AG20443 (cell line): ENCODE measurements around the gene OR13D1.
"Not testable (repeated sequence)": the region's sequence is repeated elsewhere in the genome, so short reads cannot be mapped to it uniquely, and the experiment has no call there.

Source experiments
- DNase-seq: peaks from one replicate; pipeline ENCODE4 v3.0.0; 2012; ENCODE audit warnings: low spot score, mixed read lengths

Gene OR13D1

DNA sequence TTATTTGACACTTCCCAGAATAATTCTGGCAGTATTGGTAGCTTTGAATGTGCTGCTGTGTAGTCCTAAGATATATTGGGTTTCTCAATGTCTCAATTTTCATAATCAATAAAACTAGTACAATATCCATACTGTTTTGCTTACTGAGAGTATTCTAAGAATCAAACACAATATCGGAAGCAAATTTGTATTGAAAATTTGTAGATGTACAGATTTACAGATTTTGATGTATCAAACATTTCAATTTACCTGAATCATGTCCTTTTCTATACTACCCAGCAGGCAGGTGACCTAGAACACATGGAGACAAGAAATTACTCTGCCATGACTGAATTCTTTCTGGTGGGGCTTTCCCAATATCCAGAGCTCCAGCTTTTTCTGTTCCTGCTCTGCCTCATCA lies at the start of gene OR13D1:
TSS of gene OR13D1 (plus strand) at position 301 of the 400 bp plus-strand sequence. CDS start at position 301, 0 bp downstream.
- no peak for DNase-seq

DNA sequence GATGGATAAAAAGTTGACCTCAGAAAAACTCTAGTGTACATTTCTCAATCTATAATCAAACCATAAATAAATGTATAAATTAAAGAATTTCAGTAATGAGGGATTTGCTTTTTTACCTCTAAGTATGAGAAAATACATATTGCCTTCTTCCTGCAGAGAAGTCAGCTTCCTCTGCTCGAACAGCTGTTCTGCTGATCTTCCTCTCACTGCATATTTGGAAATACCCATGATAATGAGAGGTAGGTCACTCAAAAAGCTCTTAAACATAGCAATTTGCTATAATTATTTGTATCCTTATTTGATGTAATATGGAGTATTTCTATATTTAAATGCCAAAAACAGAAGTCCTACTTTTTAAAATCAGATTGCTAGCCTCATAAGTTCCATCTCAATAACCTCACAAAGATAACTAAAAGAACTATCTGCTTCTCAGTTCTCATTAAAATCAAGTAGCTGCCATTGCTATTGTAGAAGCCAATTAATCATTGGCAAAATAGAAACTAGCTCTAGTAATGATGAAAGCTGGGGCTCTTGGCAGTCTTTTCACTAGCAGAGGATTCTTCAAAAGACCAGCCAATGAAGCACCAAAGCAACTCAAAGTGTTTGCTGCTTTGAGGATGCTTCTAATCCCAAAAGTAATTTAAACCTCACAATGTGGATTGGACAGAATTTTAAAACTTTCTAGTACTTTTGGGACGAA lies 35.7 kb upstream of the OR13D1 start:
- DNase-seq, result no peak

DNA sequence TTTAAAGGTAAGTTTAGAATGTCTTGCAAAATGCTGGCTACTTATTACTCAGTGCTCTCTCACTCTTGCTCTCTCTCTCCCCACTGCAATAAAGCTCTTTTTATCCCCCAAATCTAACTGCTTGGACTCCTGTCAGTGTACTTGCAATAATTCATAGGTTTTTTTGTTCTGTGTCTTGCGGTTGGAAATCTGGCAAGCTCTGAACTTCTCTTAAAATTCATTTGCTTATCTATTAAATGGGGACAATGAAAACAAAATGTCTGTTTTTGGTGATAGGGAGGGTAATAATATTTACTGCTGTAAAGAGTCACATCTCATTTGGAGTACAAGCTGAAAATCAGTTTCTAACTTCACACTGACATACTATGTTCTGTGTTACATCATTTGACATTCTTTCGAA lies 18.7 kb upstream of the OR13D1 start:
- no peak for DNase-seq

- peak; percentile 39 for DNase-seq
Measured at GRCh38 chr9:104682642-104683041, 11.7 kb upstream of the OR13D1 start.

DNA sequence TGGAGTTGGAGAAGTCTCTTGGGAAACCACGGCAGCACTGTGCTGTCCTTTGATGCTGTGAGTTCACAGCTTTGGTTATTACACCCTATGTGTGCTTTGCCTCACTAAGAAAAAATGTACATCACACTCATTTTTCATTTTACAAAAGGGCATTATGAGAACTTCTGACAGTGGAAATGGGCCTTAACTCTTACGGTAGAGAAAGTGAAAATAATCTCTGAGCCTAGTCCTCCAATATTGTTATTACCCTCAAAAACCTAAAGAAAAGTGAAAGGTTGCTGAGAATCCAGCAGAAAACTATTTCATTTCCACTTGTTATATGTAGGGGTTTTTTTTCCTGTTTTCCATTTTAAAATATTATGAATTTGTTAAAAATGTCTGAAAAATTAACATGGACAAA lies 8.2 kb upstream of the OR13D1 start:
- no peak for DNase-seq

- no peak for DNase-seq
Measured at GRCh38 chr9:104700306-104700705, 6.0 kb downstream of the OR13D1 start.

DNA sequence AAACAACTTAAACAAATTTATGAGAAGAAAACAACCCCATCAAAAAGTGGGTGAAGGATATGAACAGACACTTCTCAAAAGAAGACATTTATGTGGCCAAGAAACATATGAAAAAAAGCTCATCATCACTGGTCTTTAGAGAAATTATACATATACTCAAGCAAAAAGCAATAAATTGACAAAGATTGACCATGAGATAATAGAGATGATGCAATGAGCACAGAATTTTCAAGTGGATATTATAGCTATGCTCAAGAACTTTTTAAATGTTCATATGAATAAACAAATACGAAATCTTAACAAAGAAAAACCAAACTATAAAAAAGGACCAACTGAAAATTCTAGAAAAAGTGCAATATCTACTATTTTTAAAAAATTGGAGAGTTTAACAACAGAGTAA lies 14.4 kb downstream of the OR13D1 start:
- not testable (repeated sequence) for DNase-seq

DNA sequence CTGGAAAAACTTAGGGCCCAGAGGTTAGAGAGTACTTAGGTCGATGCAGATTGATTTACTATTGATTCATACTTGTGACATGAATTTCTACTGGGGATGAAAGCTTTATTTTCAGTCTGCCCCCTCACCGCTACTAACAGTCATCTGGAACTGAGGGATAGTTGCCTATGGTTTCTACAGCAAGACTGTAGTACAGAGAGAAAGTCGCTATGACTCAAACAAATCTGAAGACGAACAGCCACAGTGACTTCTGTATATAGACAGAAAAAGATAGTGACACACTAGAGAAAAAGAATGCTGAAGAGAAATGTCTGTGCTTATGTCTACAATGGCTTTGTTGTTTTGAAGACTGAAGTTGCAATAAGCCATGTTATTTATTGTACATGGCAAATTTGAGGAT lies 17.3 kb downstream of the OR13D1 start:
- no peak for DNase-seq

DNA sequence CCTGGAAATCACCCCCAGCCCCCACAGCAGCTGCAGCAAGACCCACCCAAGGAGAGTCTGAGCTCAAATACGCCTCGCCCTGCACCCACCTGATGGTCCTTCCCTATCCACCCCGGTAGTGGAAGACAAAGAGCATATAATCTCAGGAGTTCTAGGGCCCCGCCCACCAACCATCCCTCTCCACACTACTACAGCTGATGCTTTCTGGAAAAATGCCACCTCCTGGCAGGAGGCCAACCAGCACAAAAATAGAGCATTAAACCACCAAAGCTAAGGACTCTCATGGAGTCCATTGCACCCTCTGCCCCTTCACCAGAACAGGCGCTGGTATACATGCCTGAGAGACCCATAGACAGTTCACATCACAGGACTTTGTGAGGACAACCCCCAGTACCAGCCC lies 30.7 kb downstream of the OR13D1 start:
- DNase-seq, result no peak

DNA sequence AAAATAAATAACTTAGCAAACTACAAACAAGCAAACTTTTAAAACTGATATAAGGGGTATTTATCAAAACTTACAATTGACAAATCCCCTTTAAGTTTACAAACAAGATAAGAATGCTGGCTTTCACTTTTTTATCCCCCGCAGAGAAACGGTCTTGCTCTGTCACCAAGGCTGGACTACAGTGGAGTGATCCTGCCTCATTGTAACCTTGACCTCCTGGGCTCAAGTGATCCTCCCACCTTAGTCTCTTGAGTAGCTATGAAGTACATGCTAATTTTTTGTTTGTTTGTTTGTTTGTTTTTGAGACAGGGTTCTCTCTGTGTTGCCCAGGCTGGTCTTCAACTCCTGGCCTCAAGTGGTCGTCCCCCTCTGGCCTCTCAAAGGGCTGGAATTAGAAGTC lies 44.1 kb downstream of the OR13D1 start:
- no peak for DNase-seq

DNA sequence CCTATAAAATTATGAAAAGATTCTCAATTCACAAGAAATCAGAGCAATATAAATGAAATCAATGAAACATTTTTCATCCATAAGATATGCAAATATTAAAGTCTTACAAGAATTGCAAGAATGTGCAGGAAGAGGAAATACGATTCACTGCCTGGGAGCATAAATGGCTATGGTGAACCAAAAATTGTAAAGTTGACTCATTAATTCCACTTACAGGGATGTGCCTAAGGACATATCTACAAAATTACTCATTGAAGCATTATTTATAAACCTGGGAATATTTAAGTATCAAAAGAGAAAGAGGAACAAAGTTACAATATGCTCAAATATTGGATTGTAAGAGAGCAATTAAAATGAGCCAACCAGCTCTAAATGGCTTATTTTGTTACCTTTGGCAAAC lies 46.3 kb downstream of the OR13D1 start:
- peak; percentile 52 for DNase-seq

GRCh38 chr9:104743376-104743985 lies 49.2 kb downstream of the OR13D1 start:
- DNase-seq, result peak; percentile 56
